Esophagus squamous epithelium (tissue), 4 donors: ENCODE measurements around the gene CCL25.

Experiments used
- POLR2A ChIP-seq, 4 donors: fragments of 450-650 bp; IDR thresholded peaks; one replicate each; pipeline ENCODE4 v1.6.1; 2017; ENCODE audit warnings: antibody characterized with exemption in 4 of 4, mild to moderate bottlenecking in 4 of 4, moderate library complexity in 3 of 4
- TF ChIP-seq, protein P1 (sequence below), 6 experiments: fragments of 450-650 bp in 4 of 6; fragments of 200-600 bp in 2 of 6; sonication (generic) in 2 of 6; IDR thresholded peaks; one replicate each; pipeline ENCODE4 v1.5.1; 2016 to 2019; ENCODE audit warnings: antibody characterized with exemption in 6 of 6, mild to moderate bottlenecking in 4 of 6, moderate library complexity in 4 of 6

DNA sequence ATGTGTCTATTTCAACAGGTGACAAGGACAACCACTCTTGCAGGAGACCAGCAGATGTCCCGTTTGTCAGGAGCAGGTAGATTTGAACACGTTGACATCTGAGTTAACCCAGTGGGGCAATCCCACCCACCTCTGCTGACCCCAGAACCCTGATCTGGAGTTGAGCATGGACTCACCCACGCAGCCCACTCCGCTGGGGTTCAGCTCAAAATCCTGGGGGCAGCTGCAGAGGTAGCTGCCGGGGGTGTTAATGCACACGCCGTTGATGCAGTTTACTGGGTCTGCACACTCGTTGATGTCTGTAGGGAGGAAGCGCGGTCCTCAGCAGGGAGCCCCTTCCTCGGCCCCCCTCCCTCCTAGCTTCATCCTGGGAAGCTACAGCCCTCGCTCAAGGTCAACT, 56.9 kb downstream of the CCL25 start:
- no peak for TF ChIP-seq POLR2A (IDR thresholded peaks at IDR 0.05)
- TF ChIP-seq, protein P1, sequence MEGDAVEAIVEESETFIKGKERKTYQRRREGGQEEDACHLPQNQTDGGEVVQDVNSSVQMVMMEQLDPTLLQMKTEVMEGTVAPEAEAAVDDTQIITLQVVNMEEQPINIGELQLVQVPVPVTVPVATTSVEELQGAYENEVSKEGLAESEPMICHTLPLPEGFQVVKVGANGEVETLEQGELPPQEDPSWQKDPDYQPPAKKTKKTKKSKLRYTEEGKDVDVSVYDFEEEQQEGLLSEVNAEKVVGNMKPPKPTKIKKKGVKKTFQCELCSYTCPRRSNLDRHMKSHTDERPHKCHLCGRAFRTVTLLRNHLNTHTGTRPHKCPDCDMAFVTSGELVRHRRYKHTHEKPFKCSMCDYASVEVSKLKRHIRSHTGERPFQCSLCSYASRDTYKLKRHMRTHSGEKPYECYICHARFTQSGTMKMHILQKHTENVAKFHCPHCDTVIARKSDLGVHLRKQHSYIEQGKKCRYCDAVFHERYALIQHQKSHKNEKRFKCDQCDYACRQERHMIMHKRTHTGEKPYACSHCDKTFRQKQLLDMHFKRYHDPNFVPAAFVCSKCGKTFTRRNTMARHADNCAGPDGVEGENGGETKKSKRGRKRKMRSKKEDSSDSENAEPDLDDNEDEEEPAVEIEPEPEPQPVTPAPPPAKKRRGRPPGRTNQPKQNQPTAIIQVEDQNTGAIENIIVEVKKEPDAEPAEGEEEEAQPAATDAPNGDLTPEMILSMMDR (IDR thresholded peaks at IDR 0.05) = no peak
